Stimulated activated effector memory CD8-positive, alpha-beta T cell treated with anti-CD3 and anti-CD28 coated beads, Interleukin-12 subunit alpha, Interleukin-12 subunit beta, amount 100 ng/mL, for 72 hours (primary cell): ENCODE data around the gene DUSP16.
"Not testable (repeated sequence)": the region's sequence is repeated elsewhere in the genome, so short reads cannot be mapped to it uniquely, and the experiment has no call there.

ENCODE experiments used
- ATAC-seq: fragments of 150-1000 bp; cut with Tn5 transposase; 2 replicates; pipeline ENCODE4 v1.10.0; 2021
- DNase-seq, 2 donors: peaks; one replicate each; pipeline ENCODE4 v3.0.0; 2021 to 2022; ENCODE audit warnings: low spot score in 2 of 2
- H3K27ac Mint-ChIP-seq: one replicate; pipeline ENCODE4 v1.8.0; 2022; ENCODE audit warnings: mild to moderate bottlenecking, mixed read lengths
- H3K36me3 Mint-ChIP-seq: one replicate; pipeline ENCODE4 v1.8.0; 2022; ENCODE audit warnings: mild to moderate bottlenecking, mixed read lengths
- H3K4me1 Mint-ChIP-seq: one replicate; pipeline ENCODE4 v1.8.0; 2022; ENCODE audit warnings: mixed read lengths
- H3K4me3 Mint-ChIP-seq: one replicate; pipeline ENCODE4 v1.8.0; 2022; ENCODE audit warnings: mild to moderate bottlenecking, mixed read lengths
- H3K9me3 Mint-ChIP-seq: one replicate; pipeline ENCODE4 v1.8.0; 2022; ENCODE audit warnings: mixed read lengths

The DUSP16 gene

DNA sequence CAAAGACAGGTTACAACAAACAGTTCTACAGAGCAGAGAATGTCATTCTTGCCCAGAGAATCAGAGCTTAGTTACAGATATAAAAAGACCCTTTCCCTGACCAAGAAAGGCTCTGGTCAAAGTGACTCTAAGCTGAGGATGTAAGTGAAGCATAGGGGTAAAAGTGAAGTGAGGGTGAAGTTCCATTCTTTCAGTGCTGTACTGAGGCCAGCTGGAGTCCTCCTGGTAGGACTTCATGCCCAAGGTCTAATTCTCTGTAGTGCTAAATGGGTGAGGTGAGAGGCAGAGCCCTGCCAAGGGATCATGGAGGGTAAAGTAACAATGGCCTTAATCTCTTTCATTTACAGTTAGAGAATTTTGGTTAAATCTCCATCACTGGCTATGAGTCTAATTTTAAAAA lies 38.5 kb downstream of the DUSP16 start:
- DNase-seq = no peak
- H3K4me1 Mint-ChIP-seq = peaks cover 41% of the 10 kb centered on the region
- no peak overlapping the region for H3K4me3 Mint-ChIP-seq
- ATAC-seq = no peak
- peaks cover 33% of the 10 kb centered on the region for H3K36me3 Mint-ChIP-seq
- H3K27ac Mint-ChIP-seq = no peak overlapping the region
- H3K9me3 Mint-ChIP-seq = no peaks in the 10 kb centered on the region

- H3K36me3 Mint-ChIP-seq = peaks cover 42% of the 10 kb centered on the region
- no peak overlapping the region for H3K27ac Mint-ChIP-seq
- DNase-seq = no peak
- peaks cover 34% of the 10 kb centered on the region for H3K4me1 Mint-ChIP-seq
- H3K4me3 Mint-ChIP-seq = no peak overlapping the region
- ATAC-seq = no peak
- no peaks in the 10 kb centered on the region for H3K9me3 Mint-ChIP-seq
Observed at GRCh38 chr12:12523229-12523628, 39.4 kb downstream of the DUSP16 start.

DNA sequence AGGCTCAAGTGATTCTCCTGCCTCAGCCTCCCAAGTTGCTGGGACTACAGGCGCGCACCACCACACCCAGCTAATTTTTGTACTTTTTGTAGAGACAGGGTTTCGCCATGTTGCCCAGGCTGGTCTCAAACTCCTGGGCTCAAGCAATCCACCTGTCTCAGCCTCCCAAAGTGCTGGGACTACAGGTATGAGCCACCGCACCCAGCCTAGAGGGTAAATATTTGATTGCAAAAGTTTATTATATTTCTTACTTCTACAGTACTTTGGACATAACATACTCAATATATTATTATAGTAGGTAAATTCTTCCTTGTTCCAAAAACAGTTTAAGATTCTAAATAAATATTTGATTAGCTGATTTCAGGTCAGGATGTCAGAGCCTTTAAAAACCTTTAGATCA lies 40.0 kb downstream of the DUSP16 start:
- ATAC-seq, DNase-seq, H3K9me3 Mint-ChIP-seq, H3K4me3 Mint-ChIP-seq, H3K27ac Mint-ChIP-seq: not testable (repeated sequence)
- Mint-ChIP-seq H3K36me3 (peaks cover 48% of the 10 kb centered on the region), H3K4me1 (peaks cover 29% of the 10 kb centered on the region)

DNA sequence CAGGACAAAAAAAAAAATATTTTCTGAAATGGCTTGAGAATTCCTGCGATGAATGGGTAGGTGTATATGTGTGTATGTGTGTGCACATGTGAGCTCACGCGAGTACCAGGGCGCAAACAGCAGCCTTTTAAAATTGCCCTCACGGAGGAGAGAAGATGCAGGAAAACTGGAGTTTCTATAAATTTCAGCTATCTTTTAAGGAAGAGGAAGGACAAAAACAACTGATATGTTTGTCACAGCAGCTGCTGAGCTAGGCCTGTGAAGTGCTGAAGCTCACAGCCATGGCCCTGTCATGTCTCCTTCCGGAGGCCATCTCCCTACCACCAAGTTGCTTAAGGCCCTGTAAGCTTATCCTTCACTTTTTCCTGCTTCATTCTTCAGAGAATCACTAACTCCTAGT lies 40.8 kb downstream of the DUSP16 start:
- H3K27ac Mint-ChIP-seq = no peak overlapping the region
- H3K36me3 Mint-ChIP-seq = peaks cover 56% of the 10 kb centered on the region
- H3K9me3 Mint-ChIP-seq = no peaks in the 10 kb centered on the region
- no peak overlapping the region for H3K4me3 Mint-ChIP-seq
- H3K4me1 Mint-ChIP-seq = peaks cover 31% of the 10 kb centered on the region
- DNase-seq (no peak), ATAC-seq (no peak)

DNA sequence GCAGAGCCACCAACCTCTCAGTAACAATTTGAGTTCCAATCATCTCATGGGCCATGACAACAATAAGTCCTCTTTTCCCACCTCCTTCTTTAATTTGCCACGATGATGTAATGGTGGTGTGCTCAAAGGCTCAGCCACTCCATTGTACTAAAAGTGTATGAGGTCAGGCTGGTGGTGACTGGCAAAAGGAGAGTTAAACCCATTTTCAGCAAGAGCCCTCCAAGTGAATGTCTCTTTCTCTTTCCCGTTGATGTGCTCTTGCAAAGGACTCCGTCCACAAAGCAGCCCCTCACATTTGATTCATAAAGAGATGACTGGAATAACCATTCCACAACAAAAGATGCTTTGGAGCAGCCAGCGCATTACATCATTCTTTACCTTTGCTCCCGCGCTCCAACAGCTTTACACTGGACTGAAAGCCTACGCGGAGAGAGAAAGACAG lies 41.6 kb downstream of the DUSP16 start:
- Mint-ChIP-seq H3K36me3 (peaks cover 64% of the 10 kb centered on the region), H3K4me3 (no peak overlapping the region)
- ATAC-seq = no peak

DNA sequence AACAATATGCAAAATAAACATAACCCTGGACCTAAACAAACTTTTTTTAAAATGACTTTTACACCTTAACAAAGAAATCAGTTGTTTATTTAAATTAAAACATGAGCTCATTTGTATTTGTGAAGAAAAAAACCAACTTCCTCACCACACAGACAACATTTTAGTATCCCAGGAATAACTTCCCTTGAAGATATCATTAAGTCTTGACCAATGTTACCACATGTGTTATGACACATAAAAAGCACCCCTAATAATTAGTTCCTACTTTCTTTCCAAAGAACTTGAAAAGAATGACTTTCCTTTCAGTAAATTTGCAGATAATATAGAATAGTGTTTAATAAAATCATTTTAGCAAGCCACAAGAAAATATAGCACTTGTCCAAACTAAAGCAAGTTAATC lies 42.4 kb downstream of the DUSP16 start:
- peaks cover 27% of the 10 kb centered on the region for H3K4me1 Mint-ChIP-seq

More for the DNA sequence above, 41.6 kb downstream of the DUSP16 start:
- no peaks in the 10 kb centered on the region for H3K9me3 Mint-ChIP-seq
- DNase-seq = no peak
- no peak overlapping the region for H3K27ac Mint-ChIP-seq
- H3K4me1 Mint-ChIP-seq = peaks cover 27% of the 10 kb centered on the region

DNA sequence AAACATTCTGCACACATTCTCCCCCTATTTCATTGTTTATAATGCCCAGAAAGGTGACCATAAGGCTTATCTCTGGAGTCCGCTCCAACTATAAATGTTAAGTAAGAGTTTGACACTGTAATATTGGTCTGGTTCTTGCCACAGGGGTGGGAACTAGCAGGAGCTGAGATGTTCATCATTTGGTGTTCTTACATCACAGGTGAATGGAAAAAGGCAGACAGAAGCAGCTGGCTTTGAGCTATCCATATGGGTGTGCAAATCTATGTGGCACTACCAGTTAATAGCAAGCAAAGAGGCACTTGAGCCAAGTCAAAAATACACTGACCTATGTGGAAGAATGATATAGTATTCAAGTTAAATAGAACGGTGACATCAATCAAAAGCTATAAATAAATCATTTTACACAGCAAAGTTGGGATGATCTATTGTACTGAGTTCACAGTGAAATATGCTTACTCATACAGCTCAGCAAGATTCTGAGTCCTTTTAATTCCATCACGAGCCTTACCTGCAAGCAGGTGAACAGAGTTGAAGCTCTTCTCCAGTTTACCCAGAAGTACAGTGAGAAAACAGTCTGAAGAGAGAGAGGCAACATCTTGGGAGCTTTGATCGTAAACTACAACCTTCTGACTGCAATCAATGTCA lies 43.2 kb downstream of the DUSP16 start:
- no peak overlapping the region for H3K27ac Mint-ChIP-seq
- DNase-seq (no peak), ATAC-seq (no peak)
- H3K36me3 Mint-ChIP-seq = peaks cover 76% of the 10 kb centered on the region
- no peaks in the 10 kb centered on the region for H3K9me3 Mint-ChIP-seq
- no peak overlapping the region for H3K4me3 Mint-ChIP-seq
- peaks cover 29% of the 10 kb centered on the region for H3K4me1 Mint-ChIP-seq

More for the DNA sequence above, 42.4 kb downstream of the DUSP16 start:
- Mint-ChIP-seq H3K27ac (no peak overlapping the region), H3K36me3 (peaks cover 72% of the 10 kb centered on the region), H3K9me3 (no peaks in the 10 kb centered on the region), H3K4me3 (no peak overlapping the region)
- no peak for DNase-seq
- no peak for ATAC-seq

GRCh38 chr12:12518919-12519318 lies 43.7 kb downstream of the DUSP16 start:
- Mint-ChIP-seq H3K9me3 (no peaks in the 10 kb centered on the region), H3K36me3 (peaks cover 76% of the 10 kb centered on the region), H3K27ac (no peak overlapping the region), H3K4me3 (no peak overlapping the region), H3K4me1 (peaks cover 30% of the 10 kb centered on the region)
- DNase-seq (no peak), ATAC-seq (no peak)

- Mint-ChIP-seq H3K4me1 (peaks cover 26% of the 10 kb centered on the region), H3K27ac (peak overlapping the region; percentile 3), H3K36me3 (peaks cover 76% of the 10 kb centered on the region), H3K4me3 (no peak overlapping the region), H3K9me3 (no peaks in the 10 kb centered on the region)
- no peak for ATAC-seq
- DNase-seq = no peak
Observed at GRCh38 chr12:12518464-12518845, 44.2 kb downstream of the DUSP16 start.

DNA sequence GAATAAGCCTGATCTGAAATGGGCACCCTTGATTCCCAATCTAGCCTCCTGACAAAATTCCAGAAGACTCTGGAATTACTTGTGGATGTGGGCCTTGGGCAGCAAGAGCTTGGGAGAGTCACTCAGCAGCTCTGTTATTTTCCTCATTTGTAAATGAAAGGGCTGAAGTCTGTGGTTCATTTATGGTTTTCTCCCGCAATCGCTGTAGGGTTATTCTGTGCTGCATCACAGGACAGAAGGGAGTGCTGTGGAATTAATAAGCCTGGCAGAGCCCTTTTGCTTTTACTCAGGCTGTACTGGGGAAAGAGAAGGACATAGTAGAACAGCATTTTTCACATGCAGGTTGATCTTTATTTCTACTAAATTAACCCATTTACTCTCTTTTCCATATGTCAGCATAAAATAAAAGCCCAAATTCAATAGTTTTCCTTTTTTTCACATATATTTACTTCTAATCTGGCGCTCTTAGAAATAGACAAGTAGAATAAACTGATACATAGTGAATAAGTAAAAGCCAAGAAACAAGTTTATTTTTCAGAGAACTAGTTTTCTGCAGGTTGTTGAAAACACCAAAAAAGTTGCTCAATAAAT lies 49.2 kb downstream of the DUSP16 start:
- Mint-ChIP-seq H3K9me3 (no peaks in the 10 kb centered on the region), H3K4me1 (peaks cover 12% of the 10 kb centered on the region), H3K36me3 (peaks cover 37% of the 10 kb centered on the region), H3K4me3 (no peak overlapping the region), H3K27ac (no peak overlapping the region)
- no peak for DNase-seq
- ATAC-seq = no peak

- no peaks in the 10 kb centered on the region for H3K9me3 Mint-ChIP-seq
- DNase-seq = no peak
- peaks cover 7% of the 10 kb centered on the region for H3K4me1 Mint-ChIP-seq
- no peak overlapping the region for H3K27ac Mint-ChIP-seq
- ATAC-seq = peak; percentile 98
- peaks cover 31% of the 10 kb centered on the region for H3K36me3 Mint-ChIP-seq
- no peak overlapping the region for H3K4me3 Mint-ChIP-seq
Observed at GRCh38 chr12:12511895-12512711, 50.6 kb downstream of the DUSP16 start.

GRCh38 chr12:12511021-12511783 lies 51.5 kb downstream of the DUSP16 start:
- Mint-ChIP-seq H3K4me1 (peaks cover 16% of the 10 kb centered on the region), H3K4me3 (no peak overlapping the region), H3K27ac (no peak overlapping the region), H3K9me3 (no peaks in the 10 kb centered on the region), H3K36me3 (peaks cover 30% of the 10 kb centered on the region)
- DNase-seq (no peak), ATAC-seq (no peak)

DNA sequence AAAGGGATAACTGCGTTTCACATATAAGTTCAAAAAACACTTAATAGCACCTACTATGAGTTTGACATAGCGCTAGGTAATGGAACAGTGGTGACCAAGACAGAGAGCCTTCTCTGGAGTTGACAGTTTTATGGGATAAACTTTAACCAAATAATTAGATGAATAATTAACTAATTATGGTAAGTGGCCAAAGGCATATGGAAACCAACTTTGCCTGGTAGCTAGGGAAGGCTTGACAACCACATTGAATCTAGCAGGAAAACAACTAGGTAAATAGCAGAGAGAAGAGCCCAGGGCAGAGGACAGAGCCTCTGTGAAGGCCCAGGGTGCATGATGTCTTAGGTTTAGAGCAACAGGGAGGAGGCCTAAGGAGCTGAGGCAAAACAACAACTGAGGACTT lies 52.1 kb downstream of the DUSP16 start:
- Mint-ChIP-seq H3K4me3 (no peak overlapping the region), H3K4me1 (peaks cover 22% of the 10 kb centered on the region), H3K36me3 (peaks cover 30% of the 10 kb centered on the region), H3K9me3 (no peaks in the 10 kb centered on the region), H3K27ac (no peak overlapping the region)
- DNase-seq (no peak), ATAC-seq (no peak)

- H3K9me3 Mint-ChIP-seq = no peaks in the 10 kb centered on the region
- H3K4me3 Mint-ChIP-seq = no peak overlapping the region
- H3K4me1 Mint-ChIP-seq = peaks cover 26% of the 10 kb centered on the region
- ATAC-seq (no peak), DNase-seq (no peak)
- H3K36me3 Mint-ChIP-seq = peaks cover 27% of the 10 kb centered on the region
- no peak overlapping the region for H3K27ac Mint-ChIP-seq
Observed at GRCh38 chr12:12510141-12510540, 52.5 kb downstream of the DUSP16 start.

DNA sequence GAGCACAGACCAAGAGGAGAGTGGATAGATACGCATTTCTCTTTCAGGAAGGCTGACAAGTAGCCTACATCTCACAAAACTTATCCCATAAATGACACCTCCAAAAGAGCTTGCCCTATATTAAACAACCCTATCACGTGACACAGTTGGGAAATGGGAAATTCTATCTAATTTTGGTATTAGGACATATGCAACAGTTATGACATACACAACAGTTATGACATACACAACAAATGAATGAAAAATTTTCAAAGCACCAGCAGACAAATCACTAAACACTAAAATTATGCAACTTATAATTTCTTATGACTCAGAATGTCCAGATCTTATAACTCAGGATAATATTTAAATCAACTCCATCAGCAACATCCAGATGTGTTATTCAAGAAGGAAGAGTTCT lies 54.1 kb downstream of the DUSP16 start:
- no peaks in the 10 kb centered on the region for H3K9me3 Mint-ChIP-seq
- H3K4me1 Mint-ChIP-seq = peaks cover 34% of the 10 kb centered on the region
- H3K36me3 Mint-ChIP-seq = peaks cover 31% of the 10 kb centered on the region
- DNase-seq (no peak), ATAC-seq (no peak)
- H3K4me3 Mint-ChIP-seq = no peak overlapping the region
- H3K27ac Mint-ChIP-seq = peak overlapping the region; percentile 32
